Activated CD4-positive, CD25-positive, alpha-beta regulatory T cell treated with anti-CD3 and anti-CD28 coated beads, Interleukin-2, amount 50 U/mL, for 72 hours (primary cell): ENCODE measurements around the gene APPBP2.
"Not testable (repeated sequence)": the region's sequence is repeated elsewhere in the genome, so short reads cannot be mapped to it uniquely, and the experiment has no call there.

Source experiments
- DNase-seq: peaks from one replicate; pipeline ENCODE4 v3.0.0; 2021

The APPBP2 gene

DNA sequence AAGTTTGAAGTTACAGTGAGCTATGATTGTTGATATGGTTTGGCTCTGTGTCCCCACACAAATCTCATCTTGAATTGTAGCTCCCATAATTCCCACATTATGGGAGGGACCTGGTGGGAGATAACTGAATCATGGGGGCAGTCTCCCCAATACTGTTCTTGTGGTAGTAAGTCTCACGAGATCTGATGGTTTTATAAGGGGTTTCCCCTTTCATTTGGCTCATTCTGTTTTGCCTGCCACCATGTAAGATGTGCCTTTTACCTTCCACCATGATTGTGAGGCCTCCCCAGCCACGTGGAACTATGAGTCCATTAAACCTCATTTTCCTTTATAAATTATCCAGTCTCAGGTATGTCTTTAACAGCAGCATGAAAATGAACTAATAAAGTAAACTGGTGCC, 35.4 kb downstream of the APPBP2 start:
- DNase-seq = not testable (repeated sequence)

DNA sequence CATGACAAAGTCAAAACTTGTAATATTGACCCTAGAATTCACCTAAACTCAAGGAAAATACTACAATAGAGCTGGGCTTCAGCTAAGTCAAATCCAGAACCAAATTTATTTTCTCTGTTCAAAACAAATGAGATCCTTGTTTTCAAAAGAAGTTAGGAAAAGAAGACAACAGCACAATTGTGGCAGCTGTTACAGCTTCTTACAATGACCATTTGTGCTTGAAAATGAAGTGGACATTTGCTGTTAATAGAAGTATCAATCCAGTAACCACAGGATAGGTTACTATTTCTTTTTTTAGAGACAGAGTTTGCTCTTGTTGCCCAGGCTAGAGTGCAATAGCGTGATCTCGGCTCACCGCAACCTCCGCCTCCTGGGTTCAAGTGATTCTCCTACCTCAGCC, 44.4 kb downstream of the APPBP2 start:
- DNase-seq = no peak

DNA sequence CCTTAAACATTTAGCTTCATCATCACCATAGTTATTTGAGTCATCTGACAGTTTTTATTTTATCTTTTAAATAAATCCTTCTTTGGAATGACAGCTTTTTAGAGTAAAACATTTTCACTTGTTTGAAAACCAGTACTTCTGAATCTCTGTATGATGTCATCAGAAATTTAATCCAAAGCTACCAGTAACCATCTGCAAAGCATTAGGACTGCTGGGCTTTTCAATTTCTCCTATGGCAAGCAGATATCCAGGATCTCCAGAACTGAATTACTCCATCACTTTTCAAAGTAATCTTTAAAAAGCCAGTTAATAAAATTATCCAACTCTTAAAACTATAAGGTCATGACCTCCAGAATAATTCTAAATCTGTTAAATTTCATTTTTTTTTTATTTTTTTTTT, 52.3 kb downstream of the APPBP2 start:
- no peak for DNase-seq

DNA sequence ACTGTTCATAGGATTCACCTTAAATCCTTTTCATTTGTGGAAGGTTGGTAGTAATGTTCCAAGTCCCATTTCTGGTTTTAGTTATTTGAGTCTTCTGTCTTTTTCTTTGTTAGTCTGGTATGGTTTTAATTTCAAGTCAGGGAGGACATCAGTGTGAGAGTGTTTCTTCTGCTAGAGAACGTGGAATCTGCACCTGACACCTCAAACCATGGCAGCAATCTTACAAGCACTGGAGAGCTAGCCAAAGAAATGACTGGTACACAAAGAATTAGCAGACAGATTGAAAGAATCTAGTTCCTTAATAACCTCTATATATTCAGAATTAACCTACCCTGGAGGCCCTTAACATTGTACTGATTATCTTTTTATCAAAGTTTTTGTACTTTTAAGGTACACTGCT, 53.6 kb downstream of the APPBP2 start:
- DNase-seq = no peak

DNA sequence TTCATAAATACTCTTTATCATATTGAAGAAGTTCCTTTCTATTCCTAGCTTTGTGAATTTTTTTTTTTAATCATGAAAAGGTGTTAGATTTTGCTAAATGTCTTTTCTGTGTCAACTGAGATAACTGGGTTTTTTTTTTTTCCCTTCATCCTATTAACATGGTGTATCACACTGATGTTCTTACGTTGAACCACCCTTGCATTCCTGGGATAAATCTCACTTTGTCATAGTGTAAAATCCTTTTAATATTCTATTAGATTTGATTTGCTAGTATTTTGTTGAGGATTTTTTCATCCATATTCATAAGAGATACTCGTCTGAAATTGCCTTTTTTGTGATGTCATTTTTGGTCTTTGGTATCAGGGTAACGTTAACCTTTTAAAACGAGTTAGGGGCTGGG, 54.6 kb downstream of the APPBP2 start:
- no peak for DNase-seq

DNA sequence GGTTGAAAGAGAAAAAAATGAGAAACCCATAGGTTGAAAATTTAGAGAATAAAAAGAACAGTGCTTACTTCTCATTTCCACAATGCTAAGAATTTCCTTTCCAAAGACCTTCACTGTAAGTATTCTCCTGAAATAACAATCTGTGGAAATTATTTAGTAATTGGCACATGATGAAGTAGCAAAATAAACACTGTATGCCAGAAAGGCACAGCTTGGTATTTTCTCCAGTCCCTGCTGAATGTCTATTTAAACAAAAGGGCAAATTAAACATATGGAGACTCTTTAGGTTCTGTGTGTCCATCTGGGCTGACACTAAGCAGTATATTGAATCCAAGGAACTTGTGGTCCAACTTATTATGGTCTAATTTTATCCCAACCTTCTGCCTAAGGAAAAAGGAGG, 57.7 kb downstream of the APPBP2 start:
- no peak for DNase-seq

DNA sequence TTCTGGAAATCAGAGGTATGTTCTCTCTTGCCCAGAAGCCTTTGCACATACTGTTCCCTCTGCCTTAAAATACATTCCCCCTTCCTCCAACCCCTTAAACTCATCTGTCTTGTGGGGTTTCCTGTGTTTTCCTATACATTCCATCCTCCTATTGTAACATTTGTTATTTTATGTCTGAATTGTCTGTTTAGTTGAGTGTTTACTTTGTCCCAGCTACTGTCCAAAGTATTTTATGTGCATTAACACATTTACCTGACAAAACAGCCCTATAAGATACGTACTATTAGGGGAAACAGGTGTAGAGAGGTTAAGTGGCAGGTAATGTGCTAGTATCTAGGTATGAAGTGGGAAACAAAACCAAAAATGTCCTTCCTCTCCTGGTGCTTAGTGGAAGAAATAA, 61.7 kb downstream of the APPBP2 start:
- DNase-seq = no peak

DNA sequence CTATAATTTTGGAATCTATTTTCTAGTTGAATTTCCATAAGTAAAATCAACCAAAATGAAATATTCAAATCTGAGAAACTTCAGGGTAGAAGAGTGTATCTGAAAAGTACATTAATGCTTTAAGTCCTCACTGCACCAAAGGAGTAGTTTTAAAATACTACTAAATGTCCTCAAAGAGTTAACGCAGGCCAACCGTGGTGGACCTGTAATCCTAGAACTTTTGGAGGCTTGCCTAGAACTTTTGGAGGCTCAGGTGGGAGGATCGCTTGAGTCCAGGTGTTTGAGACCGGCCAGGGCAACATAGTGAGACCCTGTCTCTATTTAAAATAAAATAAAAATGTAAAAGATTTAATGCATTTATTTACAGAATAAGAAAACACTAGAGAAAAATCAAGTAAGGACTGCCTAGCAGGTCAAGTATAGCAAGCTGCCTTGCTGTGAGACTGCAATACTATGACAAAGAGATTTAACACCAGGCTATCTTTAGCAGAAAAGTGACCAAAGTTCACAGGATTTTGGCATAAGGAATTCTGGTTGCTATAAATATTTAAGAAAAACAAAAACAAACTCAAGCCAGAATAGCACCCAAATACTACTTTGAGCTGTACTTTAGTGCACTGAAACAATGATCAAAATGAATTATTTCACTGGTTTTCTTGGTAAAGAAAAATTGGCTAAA, 62.7 kb downstream of the APPBP2 start:
- no peak for DNase-seq

DNA sequence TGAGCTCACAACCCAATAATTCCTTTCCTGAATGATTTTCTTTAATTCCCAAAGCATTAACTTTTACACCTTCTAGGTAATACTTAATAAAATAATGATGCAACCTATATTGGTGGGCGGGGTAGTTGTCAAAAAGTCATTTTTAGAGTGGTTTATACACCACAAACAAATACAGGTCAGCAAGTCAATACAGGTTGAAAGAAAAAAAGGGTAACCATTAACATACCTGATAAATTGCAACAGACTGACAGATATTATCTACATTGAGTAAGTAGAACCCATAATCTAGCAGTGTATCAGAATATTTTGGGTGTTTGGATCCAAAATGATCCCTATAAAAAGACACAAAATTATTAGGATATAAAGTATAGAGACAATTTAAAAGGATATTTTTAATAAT, 64.5 kb downstream of the APPBP2 start:
- DNase-seq = no peak

DNA sequence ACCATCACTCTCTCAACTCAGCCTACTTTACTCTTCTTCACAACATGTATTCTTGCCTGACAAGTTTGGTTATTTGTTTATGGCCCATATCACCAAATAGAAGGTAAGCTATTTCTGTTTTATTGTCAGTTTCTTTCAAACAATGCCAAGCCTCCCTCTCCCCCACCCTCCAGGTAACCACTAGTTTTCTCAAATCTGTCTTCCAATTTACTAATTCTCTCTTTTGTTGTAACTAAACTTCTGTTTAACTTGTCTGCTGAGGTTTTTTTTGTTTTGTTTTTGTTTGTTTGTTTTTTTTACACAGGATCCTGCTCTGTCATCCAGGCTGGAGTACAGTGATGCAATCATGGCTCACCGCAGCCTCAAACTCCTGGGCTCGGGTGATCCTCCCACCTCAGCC, 68.9 kb downstream of the APPBP2 start:
- DNase-seq = no peak

DNA sequence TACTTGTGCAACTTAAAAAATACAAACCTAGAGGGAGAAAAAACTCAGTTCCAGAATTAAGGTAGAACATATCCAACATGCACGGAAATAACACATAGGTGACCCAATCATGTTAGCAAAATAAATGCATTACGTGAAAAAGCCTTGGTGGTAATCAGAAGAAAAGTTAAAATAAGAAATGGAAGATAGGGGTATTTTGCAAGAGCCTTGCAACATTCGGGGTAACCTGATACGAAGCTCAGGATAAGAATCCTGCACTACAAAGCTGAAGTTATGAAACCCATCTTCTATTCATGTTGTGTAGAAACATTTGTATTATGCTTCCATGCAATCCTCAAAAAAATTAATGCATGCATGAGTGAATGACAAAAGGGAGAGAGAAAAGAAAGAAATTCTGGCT, 70.7 kb downstream of the APPBP2 start:
- DNase-seq = no peak

DNA sequence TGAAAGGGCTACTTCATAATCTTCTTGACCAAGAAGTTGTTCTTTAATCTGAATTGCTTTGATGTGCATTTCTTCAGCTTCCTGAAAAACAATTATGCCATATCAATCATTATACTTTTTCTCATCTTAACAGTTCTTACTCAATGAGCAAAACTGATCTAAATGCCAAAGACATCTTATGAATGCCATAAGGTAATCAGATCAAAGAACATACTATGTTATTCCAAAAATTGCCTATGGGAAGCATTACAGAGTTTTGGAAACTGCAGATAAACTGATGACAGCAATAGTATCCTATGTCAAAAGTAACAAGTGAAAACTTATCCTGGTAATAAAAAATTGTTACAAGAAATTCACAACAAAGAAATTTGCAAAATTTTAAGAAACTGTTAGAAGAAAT, 74.1 kb downstream of the APPBP2 start:
- no peak for DNase-seq

DNA sequence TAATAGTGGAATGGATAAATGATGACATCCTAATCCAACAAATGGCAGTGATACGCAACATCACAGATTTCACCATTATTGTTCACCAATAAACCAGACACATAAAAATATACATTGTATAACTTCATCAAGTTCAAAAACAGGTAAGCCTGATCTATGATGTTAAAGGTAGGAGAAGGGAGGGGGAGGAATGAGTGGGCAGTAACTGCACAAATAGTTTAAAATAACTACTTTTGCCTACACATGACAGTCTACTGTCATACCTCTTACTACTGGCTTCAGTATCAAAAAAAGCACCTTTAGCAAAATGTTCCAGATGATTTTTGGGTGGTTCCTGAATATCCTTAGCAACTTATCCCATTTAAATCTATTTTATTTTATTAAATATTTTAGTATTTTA, 75.0 kb downstream of the APPBP2 start:
- DNase-seq = no peak

DNA sequence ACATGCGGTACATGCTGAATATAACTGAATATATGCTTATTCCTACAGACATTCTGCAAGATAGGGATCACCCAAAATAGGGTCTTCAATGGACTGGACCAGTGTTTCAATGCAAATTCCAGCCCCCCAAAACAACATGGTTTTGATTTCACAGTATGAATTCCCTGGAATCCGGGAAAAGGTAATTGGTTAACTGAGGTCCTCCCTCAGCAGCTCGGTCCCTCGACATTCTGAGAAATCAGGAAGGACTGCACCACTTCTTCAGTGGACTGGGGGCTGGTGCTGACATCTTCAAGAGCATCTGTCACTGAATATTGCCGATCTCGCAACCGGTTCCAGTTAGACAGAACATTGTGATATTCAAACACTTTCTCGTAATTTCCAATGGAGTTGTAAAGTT, 78.7 kb downstream of the APPBP2 start:
- DNase-seq = no peak

DNA sequence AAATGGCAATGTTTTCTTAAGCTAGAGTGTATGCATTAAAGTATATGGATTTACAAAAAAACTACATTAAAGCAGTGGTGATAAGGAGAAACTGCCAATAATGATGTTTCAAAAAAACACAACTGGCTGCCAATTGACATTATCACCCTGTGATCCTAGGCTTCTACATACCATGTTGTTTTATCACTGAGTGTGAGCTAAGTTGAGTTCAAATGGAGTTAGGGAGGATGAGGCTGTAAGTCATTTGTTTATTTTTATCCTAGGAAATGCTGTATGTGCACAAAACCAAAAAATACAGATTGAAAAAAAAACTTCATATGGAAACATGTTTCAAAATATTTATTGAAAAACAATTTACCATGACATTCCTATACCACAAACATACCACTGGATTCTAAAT, 80.9 kb downstream of the APPBP2 start:
- DNase-seq = no peak

DNA sequence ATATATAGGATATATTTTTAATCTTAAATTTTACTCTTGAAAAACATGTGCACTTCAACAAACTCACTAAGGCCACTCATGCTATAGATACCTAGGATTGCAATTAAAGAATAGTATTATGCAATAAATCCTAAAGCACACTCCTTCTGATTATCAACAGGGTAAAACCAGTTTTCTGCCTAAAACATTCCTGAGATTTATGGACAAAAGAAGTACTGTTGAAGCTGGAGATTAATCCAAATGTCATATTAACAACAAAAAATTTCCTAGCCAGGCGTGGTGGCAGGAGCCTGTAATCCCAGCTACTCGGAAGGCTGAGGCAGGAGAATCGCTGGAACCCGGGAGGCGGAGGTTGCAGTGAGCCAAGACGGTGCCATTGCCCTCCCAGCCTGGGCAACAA, 82.3 kb downstream of the APPBP2 start:
- no peak for DNase-seq

DNA sequence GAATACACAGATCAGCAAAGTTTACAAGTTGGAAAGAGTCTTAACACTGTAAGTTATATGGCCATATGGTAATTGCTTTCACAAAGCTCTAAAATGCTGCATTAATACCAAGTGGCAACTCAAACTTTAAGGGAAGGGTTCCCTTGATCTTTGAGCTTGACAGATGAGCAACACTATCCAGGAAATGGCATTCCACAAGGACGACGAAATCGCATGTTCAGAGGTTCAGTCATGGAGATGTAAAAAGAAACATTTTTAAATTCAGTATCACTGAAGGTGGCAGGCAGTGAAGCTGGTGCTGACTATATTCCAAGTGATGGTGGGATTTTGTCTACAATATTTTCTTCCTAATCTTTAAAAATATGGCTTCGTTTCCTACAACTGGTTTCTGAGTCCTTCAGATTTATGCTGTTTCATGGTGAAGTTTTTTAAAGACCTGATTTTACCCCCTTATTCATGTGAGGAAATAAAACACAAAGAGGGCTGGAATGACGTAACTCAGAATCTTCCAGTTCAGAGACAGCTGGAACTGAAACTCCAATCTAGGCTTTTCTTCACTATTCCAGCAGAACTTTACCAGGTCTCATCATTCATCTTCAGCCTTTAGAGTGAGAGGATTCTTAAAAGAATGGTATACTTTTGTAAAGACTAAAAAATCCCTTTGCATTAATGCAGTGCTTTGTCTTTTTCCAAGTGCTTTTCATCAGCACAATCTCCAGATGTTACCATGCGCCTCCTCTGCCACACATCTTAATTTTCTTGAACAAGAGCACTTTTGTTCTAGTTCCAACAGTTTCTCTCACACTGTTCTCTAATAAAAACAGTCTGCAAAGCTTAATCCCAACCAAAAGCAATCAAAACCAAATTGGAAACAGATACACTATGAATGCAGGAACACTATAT, 83.5 kb downstream of the APPBP2 start:
- DNase-seq = no peak

DNA sequence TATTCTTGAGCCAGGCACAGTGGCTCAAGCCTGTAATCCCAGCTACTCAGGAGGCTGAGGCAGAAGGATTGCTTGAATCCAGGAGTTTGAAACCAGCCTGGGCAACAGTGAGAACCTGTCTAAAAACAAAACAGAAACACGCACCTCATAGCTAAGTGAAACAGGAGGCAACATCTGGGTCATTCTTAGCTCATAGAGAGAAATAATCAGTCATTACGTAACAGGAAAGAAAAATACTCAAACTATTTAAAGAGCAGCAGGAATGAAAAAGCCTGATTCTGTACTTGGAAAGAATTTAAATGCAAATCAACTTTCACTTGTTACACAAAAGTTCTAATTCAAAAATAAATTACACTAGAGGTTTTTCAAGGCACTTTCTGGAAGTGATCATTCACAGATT, 86.5 kb downstream of the APPBP2 start:
- no peak for DNase-seq

DNA sequence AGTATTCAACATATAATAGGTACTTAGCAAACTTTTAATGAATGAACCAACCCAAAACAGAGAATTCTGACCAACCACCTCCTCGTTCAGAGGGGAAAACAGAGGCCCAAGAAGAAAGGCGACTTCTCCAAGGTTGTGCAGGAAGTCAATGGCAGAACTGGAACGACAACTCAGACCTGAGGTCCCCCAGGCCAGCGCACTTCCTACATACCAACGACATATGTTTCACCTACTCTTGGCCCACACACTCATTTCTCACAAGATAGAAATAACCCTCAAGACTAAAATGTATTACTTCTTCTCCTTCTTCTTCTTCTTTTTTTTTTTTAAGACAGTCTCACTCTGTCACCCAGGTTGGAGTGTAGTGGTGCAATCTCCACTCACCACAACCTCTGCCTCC, 89.4 kb downstream of the APPBP2 start:
- no peak for DNase-seq

DNA sequence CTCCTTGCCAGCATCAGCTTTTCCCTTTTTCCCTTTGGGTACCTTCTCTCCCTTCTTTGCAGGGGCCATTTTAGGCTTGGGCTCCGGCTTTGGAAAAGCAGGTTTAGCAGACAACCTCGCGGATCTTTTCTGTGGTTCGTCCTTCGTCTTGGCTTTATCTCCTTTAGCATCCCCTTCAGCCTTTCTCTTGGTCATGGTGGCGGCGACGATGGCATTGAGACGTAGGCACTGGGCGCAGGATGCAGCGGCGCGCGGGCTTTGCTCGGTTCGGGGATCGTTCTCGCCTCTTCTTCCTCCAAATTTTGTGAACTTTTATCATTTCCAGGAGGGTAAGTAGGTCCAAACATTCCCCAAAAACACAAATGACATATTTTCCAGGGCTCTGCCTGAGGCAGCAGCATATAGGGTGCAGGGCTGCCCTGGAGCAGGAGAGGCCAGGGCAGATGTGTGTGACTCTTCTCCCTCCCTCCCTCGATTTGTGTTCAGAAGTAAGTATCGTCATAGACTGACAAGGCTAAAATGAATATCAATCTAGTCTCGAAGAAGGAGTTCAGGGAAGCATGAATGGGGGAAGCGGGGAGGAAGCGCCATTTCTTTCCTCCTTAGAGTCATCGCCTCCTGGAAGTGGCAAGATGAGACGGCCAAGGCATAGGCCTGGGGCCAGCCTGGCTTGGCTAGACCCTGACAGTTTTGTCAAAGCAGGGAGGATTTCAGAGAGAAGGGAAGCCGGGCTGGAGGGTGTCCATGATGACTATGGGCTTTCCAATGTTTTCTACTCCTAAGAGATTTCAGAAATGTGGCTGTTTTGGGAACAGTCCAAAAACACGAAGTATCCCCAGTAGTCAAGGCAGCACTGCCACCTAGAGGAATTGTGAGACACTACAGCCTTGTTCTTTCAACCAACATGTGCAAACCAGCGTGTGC, 90.5 kb downstream of the APPBP2 start:
- peak; percentile 43 for DNase-seq

DNA sequence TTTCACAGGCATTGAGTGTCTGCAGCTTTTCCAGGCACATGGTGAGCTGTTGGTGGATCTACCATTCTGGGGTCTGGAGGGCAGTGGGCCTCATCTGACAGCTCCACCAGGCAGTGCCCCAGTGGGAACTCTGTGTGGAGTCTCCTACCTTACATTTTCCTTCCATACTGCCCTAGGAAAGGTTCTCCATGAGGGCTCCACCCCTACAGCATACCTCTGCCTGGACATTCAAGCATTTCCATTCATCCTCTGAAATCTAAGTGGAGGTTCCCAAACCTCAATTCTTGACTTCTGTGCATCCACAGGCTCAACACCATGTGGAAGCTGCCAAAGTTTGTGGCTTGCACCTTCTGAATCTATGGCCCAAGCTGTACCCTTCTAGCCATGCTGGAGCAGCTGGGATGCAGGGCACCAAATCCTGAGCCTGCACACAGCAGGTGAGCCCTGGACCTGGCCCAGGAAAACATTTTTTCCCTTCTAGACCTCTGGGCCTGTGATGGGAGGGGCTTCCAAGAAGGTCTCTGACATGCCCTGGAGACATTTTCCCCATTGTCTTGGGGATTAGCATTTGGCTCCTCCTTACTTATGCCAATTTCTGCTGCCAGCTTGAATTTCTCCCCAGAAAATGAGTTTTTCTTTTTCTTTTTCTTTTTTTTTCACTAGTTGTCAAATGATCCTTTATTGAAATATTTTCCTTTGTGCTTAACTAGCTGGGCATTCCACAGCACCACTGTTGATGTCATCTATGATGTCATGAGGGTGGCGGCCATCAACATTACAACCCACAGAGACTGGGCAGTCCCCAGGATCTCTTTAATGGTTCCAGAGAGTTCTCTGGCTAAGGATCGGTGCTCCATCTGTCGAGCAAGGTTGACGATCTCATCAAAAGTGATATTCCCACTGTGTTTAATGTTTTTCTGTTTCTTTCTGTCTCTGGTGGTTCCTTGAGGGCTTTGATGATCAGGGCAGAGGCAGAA, 92.7 kb downstream of the APPBP2 start:
- not testable (repeated sequence) for DNase-seq

DNA sequence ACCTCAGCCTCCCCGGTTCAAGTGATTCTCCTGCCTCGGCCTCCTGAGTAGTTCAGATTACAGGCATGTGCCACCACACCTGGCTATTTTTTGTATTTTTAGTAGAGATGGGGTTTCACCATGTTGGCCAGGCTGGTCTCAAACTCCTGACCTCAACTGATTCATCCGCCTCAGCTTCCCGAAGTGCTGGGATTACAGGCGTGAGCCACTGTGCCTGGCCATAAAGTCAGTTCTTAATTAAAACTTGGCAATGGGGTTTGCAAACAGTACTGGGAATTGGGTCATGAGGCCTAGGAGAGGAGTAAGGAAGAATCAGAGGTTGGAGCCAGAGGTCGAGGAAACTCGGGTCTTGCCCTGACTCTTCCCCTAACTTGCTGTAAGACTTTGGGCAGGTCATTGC, 95.5 kb downstream of the APPBP2 start:
- DNase-seq = not testable (repeated sequence)
